T1000 (cell line): ENCODE data around the gene FRYL.

Experiments
- DNase-seq: peaks from one replicate; lab custom pipeline; 2025; ENCODE audit warnings: mixed read lengths; lab: John Stamatoyannopoulos, UW

The FRYL gene

GRCh38 chr4:48557478-48557877, 222.6 kb downstream of the FRYL start:
- DNase-seq: no peak

- no peak for DNase-seq
Observed at GRCh38 chr4:48556268-48556667, 223.8 kb downstream of the FRYL start.

- DNase-seq: no peak
Observed at GRCh38 chr4:48554606-48555005, 225.5 kb downstream of the FRYL start.

GRCh38 chr4:48553720-48554119, 226.4 kb downstream of the FRYL start:
- no peak for DNase-seq

- DNase-seq: no peak
Observed at GRCh38 chr4:48546336-48546735, 233.7 kb downstream of the FRYL start.

GRCh38 chr4:48543796-48544195, 236.3 kb downstream of the FRYL start:
- no peak for DNase-seq

GRCh38 chr4:48542888-48543287, 237.2 kb downstream of the FRYL start:
- DNase-seq: no peak

GRCh38 chr4:48539597-48539996, 240.5 kb downstream of the FRYL start:
- DNase-seq: no peak

- no peak for DNase-seq
Observed at GRCh38 chr4:48538358-48538757, 241.7 kb downstream of the FRYL start.

- no peak for DNase-seq
Observed at GRCh38 chr4:48526406-48526805, 253.7 kb downstream of the FRYL start.

- no peak for DNase-seq
Observed at GRCh38 chr4:48518143-48518542, 261.9 kb downstream of the FRYL start.

GRCh38 chr4:48509543-48509942, 270.5 kb downstream of the FRYL start:
- DNase-seq: no peak

- DNase-seq: no peak
Observed at GRCh38 chr4:48506716-48507115, 273.4 kb downstream of the FRYL start.

- DNase-seq: no peak
Observed at GRCh38 chr4:48504352-48504751, 275.7 kb downstream of the FRYL start.

- DNase-seq: no peak
Observed at GRCh38 chr4:48504026-48504330, 276.1 kb downstream of the FRYL start.

- DNase-seq: no peak
Observed at GRCh38 chr4:48503233-48504025, 276.6 kb downstream of the FRYL start.

GRCh38 chr4:48499551-48500066, 280.5 kb downstream of the FRYL start:
- no peak for DNase-seq

GRCh38 chr4:48498895-48499294, 281.2 kb downstream of the FRYL start:
- no peak for DNase-seq

GRCh38 chr4:48495941-48496340, 284.1 kb downstream of the FRYL start:
- no peak for DNase-seq

- DNase-seq: no peak
Observed at GRCh38 chr4:48493452-48494100, 286.5 kb downstream of the FRYL start.

- DNase-seq: no peak
Observed at GRCh38 chr4:48491514-48492176, 288.4 kb downstream of the FRYL start.

- DNase-seq: no peak
Observed at GRCh38 chr4:48490680-48491513, 289.2 kb downstream of the FRYL start.
